ENCODE results near the gene PML. TPM values are rescaled to one million over a fixed set of nuclear protein-coding genes. Genes with fewer than 3 reads are reported as not detected.

Gene PML
- total RNA-seq, 5 donors from 2014 or later (not counting 1 experiment from before 2014, with no cell fraction given): 43.0 to 79.8 (median 60.7) TPM

- peak overlapping the region in 1 of 2 donors; percentile 18 for H3K4me3 ChIP-seq (ENCODE audit: control insufficient read depth in 1 of 2, extremely low read depth in 1 of 2, low read length in 1 of 2)
- Mint-ChIP-seq H3K27me3 (no peaks in the 10 kb centered on the region), H3K4me3 (peak overlapping the region; percentile 61 to 68 (median 66)), H3K36me3 (peaks cover 45% of the 10 kb centered on the region), H3K27ac (peak overlapping the region; percentile 91 to 96), H3K9me3 (peaks cover 0 to 4% (median 4%) of the 10 kb centered on the region in 3 donors), H3K4me1 (peaks cover 65 to 67% (median 67%) of the 10 kb centered on the region in 3 donors)
- WGBS (ENCODE audit: insufficient coverage): 39% methylated on average over 5 of the region's 11 CpGs
- H3K36me3 ChIP-seq (ENCODE audit: control insufficient read depth in 2 of 2, extremely low read depth in 1 of 2, insufficient read depth in 1 of 2, low read length in 1 of 2): peaks cover 3 to 43% of the 10 kb centered on the region in 2 donors
- H3K9me3 ChIP-seq: no peaks in the 10 kb centered on the region
- POLR2A ChIA-PET: interaction anchor here (0.6 to 0.9 kb wide), 3 partner anchors 13 to 1856 kb away, joined by 4 to 14 read pairs (median 4); partner anchors contain the start of gene PML (in 2 of the 2)
- ATAC-seq (replicated peaks in 1 of 4) (peak in 1 of 4 experiments; percentile 39), DNase-seq (no peak)
- H3K27me3 ChIP-seq (replicated peaks in 1 of 2; ENCODE audit: control insufficient read depth in 2 of 2, extremely low read depth in 1 of 2, insufficient read depth in 2 of 2, low read length in 1 of 2): no peaks in the 10 kb centered on the region
- CTCF ChIA-PET: interaction anchor here in 1 of 2 donors (1.2 kb wide), 1 partner anchor 34 kb away, joined by 7 read pairs; no protein-coding TSS in a partner anchor
- peaks cover 19 to 45% of the 10 kb centered on the region in 2 experiments for H3K4me1 ChIP-seq (ENCODE audit: control insufficient read depth in 1 of 2, extremely low read depth in 1 of 2, insufficient read depth in 2 of 2, low read length in 2 of 2)
- H3K27ac ChIP-seq (ENCODE audit: low read length): peak overlapping the region; percentile 14
Measured at GRCh38 chr15:74006774-74007639, 12.5 kb downstream of the PML start.

- 19% methylated on average over 4 of the region's 5 CpGs for WGBS (ENCODE audit: insufficient coverage)
- Mint-ChIP-seq H3K27ac (peak overlapping the region; percentile 91 to 96), H3K4me3 (peak overlapping the region; percentile 34 to 66 (median 61)), H3K9me3 (peaks cover 0 to 4% (median 4%) of the 10 kb centered on the region in 3 donors), H3K36me3 (peaks cover 49% of the 10 kb centered on the region), H3K27me3 (no peaks in the 10 kb centered on the region), H3K4me1 (peaks cover 65 to 70% (median 68%) of the 10 kb centered on the region in 3 donors)
- Histone ChIP-seq H3K4me1 (ENCODE audit: control insufficient read depth in 1 of 2, extremely low read depth in 1 of 2, insufficient read depth in 2 of 2, low read length in 2 of 2) (peaks cover 19 to 45% of the 10 kb centered on the region in 2 experiments), H3K36me3 (ENCODE audit: control insufficient read depth in 2 of 2, extremely low read depth in 1 of 2, insufficient read depth in 1 of 2, low read length in 1 of 2) (peaks cover 3 to 38% of the 10 kb centered on the region in 2 donors), H3K4me3 (ENCODE audit: control insufficient read depth in 1 of 2, extremely low read depth in 1 of 2, low read length in 1 of 2) (no peak overlapping the region), H3K27me3 (replicated peaks in 1 of 2; ENCODE audit: control insufficient read depth in 2 of 2, extremely low read depth in 1 of 2, insufficient read depth in 2 of 2, low read length in 1 of 2) (no peaks in the 10 kb centered on the region), H3K27ac (ENCODE audit: low read length) (peak overlapping the region; percentile 14), H3K9me3 (no peaks in the 10 kb centered on the region)
- ATAC-seq (replicated peaks in 1 of 4): peak; percentile 87 to 95 (median 93)
- peak in 18 of 35 experiments; percentile 9 to 46 (median 22) for DNase-seq
- POLR2A ChIA-PET: no interaction called here
- CTCF ChIA-PET: no interaction called here
Measured at GRCh38 chr15:74007820-74008371, 13.4 kb downstream of the PML start.

GRCh38 chr15:74008901-74009300, 14.4 kb downstream of the PML start:
- Mint-ChIP-seq H3K27me3 (no peaks in the 10 kb centered on the region), H3K4me1 (peaks cover 61 to 70% (median 66%) of the 10 kb centered on the region in 3 donors), H3K27ac (peak overlapping the region in 1 of 2 donors; percentile 39), H3K4me3 (peak overlapping the region in 1 of 3 donors; percentile 49), H3K36me3 (peaks cover 45% of the 10 kb centered on the region), H3K9me3 (no peaks in the 10 kb centered on the region)
- POLR2A ChIA-PET: no interaction called here
- Histone ChIP-seq H3K9me3 (no peaks in the 10 kb centered on the region), H3K27ac (ENCODE audit: low read length) (no peak overlapping the region), H3K4me1 (ENCODE audit: control insufficient read depth in 1 of 2, extremely low read depth in 1 of 2, insufficient read depth in 2 of 2, low read length in 2 of 2) (peaks cover 19 to 45% of the 10 kb centered on the region in 2 experiments), H3K27me3 (replicated peaks in 1 of 2; ENCODE audit: control insufficient read depth in 2 of 2, extremely low read depth in 1 of 2, insufficient read depth in 2 of 2, low read length in 1 of 2) (no peaks in the 10 kb centered on the region), H3K36me3 (ENCODE audit: control insufficient read depth in 2 of 2, extremely low read depth in 1 of 2, insufficient read depth in 1 of 2, low read length in 1 of 2) (peaks cover 0 to 31% of the 10 kb centered on the region in 2 donors), H3K4me3 (ENCODE audit: control insufficient read depth in 1 of 2, extremely low read depth in 1 of 2, low read length in 1 of 2) (no peak overlapping the region)
- WGBS (ENCODE audit: insufficient coverage): 100% methylated on average over 2 of the region's 3 CpGs
- DNase-seq (no peak), ATAC-seq (replicated peaks in 1 of 4) (no peak)
- CTCF ChIA-PET: no interaction called here

GRCh38 chr15:74010929-74011540, 16.5 kb downstream of the PML start:
- H3K36me3 ChIP-seq (ENCODE audit: control insufficient read depth in 2 of 2, extremely low read depth in 1 of 2, insufficient read depth in 1 of 2, low read length in 1 of 2): peaks cover 5 to 32% of the 10 kb centered on the region in 2 donors
- no peaks in the 10 kb centered on the region for H3K27me3 ChIP-seq (replicated peaks in 1 of 2; ENCODE audit: control insufficient read depth in 2 of 2, extremely low read depth in 1 of 2, insufficient read depth in 2 of 2, low read length in 1 of 2)
- Mint-ChIP-seq H3K9me3 (no peaks in the 10 kb centered on the region), H3K27ac (peak overlapping the region in 1 of 2 donors; percentile 17), H3K4me3 (no peak overlapping the region), H3K4me1 (peaks cover 70 to 76% (median 70%) of the 10 kb centered on the region in 3 donors), H3K36me3 (peaks cover 48% of the 10 kb centered on the region), H3K27me3 (no peaks in the 10 kb centered on the region)
- ChIA-PET CTCF (interaction anchor here in 1 of 2 donors (0.7 kb wide), 1 partner anchor 15 kb away, joined by 3 read pairs; no protein-coding TSS in a partner anchor), POLR2A (interaction anchor here in 1 of 2 donors (0.5 kb wide), 1 partner anchor 11 kb away, joined by 8 read pairs; no protein-coding TSS in a partner anchor)
- DNase-seq: no peak
- no peak overlapping the region for H3K27ac ChIP-seq (ENCODE audit: low read length)
- no peak overlapping the region for H3K4me3 ChIP-seq (ENCODE audit: control insufficient read depth in 1 of 2, extremely low read depth in 1 of 2, low read length in 1 of 2)
- peaks cover 19 to 44% of the 10 kb centered on the region in 2 experiments for H3K4me1 ChIP-seq (ENCODE audit: control insufficient read depth in 1 of 2, extremely low read depth in 1 of 2, insufficient read depth in 2 of 2, low read length in 2 of 2)
- WGBS (ENCODE audit: insufficient coverage): no CpG with 5 or more reads among the region's 2 CpGs
- no peak for ATAC-seq (replicated peaks in 1 of 4)
- no peaks in the 10 kb centered on the region for H3K9me3 ChIP-seq

GRCh38 chr15:74011610-74012009, 17.1 kb downstream of the PML start:
- H3K9me3 Mint-ChIP-seq: no peaks in the 10 kb centered on the region
- peaks cover 17 to 40% of the 10 kb centered on the region in 2 experiments for H3K4me1 ChIP-seq (ENCODE audit: control insufficient read depth in 1 of 2, extremely low read depth in 1 of 2, insufficient read depth in 2 of 2, low read length in 2 of 2)

More at GRCh38 chr15:74011610-74012009, 17.1 kb downstream of the PML start:
- H3K27ac Mint-ChIP-seq: peak overlapping the region in 1 of 2 donors; percentile 17
- Histone ChIP-seq H3K36me3 (ENCODE audit: control insufficient read depth in 2 of 2, extremely low read depth in 1 of 2, insufficient read depth in 1 of 2, low read length in 1 of 2) (peaks cover 5 to 33% of the 10 kb centered on the region in 2 donors), H3K9me3 (no peaks in the 10 kb centered on the region), H3K27ac (ENCODE audit: low read length) (no peak overlapping the region), H3K4me3 (ENCODE audit: control insufficient read depth in 1 of 2, extremely low read depth in 1 of 2, low read length in 1 of 2) (no peak overlapping the region), H3K27me3 (replicated peaks in 1 of 2; ENCODE audit: control insufficient read depth in 2 of 2, extremely low read depth in 1 of 2, insufficient read depth in 2 of 2, low read length in 1 of 2) (no peaks in the 10 kb centered on the region)
- DNase-seq (no peak), ATAC-seq (replicated peaks in 1 of 4) (no peak)
- no peaks in the 10 kb centered on the region for H3K27me3 Mint-ChIP-seq
- CTCF ChIA-PET: no interaction called here
- POLR2A ChIA-PET: interaction anchor here in 1 of 2 donors (0.5 kb wide), 1 partner anchor 12 kb away, joined by 8 read pairs; no protein-coding TSS in a partner anchor
- WGBS (ENCODE audit: insufficient coverage): 83% methylated on average over 2 of the region's 2 CpGs
- peaks cover 64 to 76% (median 68%) of the 10 kb centered on the region in 3 donors for H3K4me1 Mint-ChIP-seq
- H3K4me3 Mint-ChIP-seq: no peak overlapping the region
- peaks cover 44% of the 10 kb centered on the region for H3K36me3 Mint-ChIP-seq
